NCI-H1436 treated with DMSO at 0.1 percent for 48 hours (cell line): ENCODE data around the gene CDH4.
"Not testable (repeated sequence)": the region's sequence is repeated elsewhere in the genome, so short reads cannot be mapped to it uniquely, and the experiment has no call there.

Experiments used
- DNase-seq: peaks from one replicate; lab custom pipeline; 2025; lab: John Stamatoyannopoulos, UW

The CDH4 gene

GRCh38 chr20:61932711-61933480 is 680.8 kb downstream of the CDH4 start:
- DNase-seq: no peak

- no peak for DNase-seq
These were observed 681.5 kb downstream of the CDH4 start for GRCh38 chr20:61933481-61933950.

GRCh38 chr20:61933951-61934715 is 682.1 kb downstream of the CDH4 start:
- no peak for DNase-seq

GRCh38 chr20:61934716-61935530 is 682.9 kb downstream of the CDH4 start:
- no peak for DNase-seq

- no peak for DNase-seq
These were observed 684.1 kb downstream of the CDH4 start for GRCh38 chr20:61935926-61936700.

GRCh38 chr20:61936701-61937131 is 684.7 kb downstream of the CDH4 start:
- DNase-seq: no peak

- no peak for DNase-seq
These were observed 685.3 kb downstream of the CDH4 start for GRCh38 chr20:61937146-61937962.

- DNase-seq: no peak
These were observed 686.1 kb downstream of the CDH4 start for GRCh38 chr20:61937963-61938838.

GRCh38 chr20:61938839-61939690 is 687.0 kb downstream of the CDH4 start:
- no peak for DNase-seq

GRCh38 chr20:61939691-61940360 is 687.8 kb downstream of the CDH4 start:
- DNase-seq: no peak

- DNase-seq: no peak
These were observed 688.4 kb downstream of the CDH4 start for GRCh38 chr20:61940491-61940890.

- no peak for DNase-seq
These were observed 689.1 kb downstream of the CDH4 start for GRCh38 chr20:61940976-61941720.

- no peak for DNase-seq
These were observed 689.8 kb downstream of the CDH4 start for GRCh38 chr20:61941721-61942405.

- no peak for DNase-seq
These were observed 690.5 kb downstream of the CDH4 start for GRCh38 chr20:61942526-61942925.

GRCh38 chr20:61944967-61945366 is 692.9 kb downstream of the CDH4 start:
- DNase-seq: not testable (repeated sequence)

GRCh38 chr20:61945495-61945894 is 693.4 kb downstream of the CDH4 start:
- not testable (repeated sequence) for DNase-seq

- not testable (repeated sequence) for DNase-seq
These were observed 696.0 kb downstream of the CDH4 start for GRCh38 chr20:61948056-61948455.
